GM21515 (cell line): ENCODE measurements around the gene PDE4D.

Source experiments
- ATAC-seq: cut with Tn5 transposase; IDR thresholded peaks from one replicate; pipeline ENCODE4 v1.9.1; 2021; ENCODE audit not compliant: unreplicated experiment

The PDE4D gene

GRCh38 chr5:59164041-59164830 is 729.3 kb downstream of the PDE4D start:
- no peak for ATAC-seq

GRCh38 chr5:59161221-59162105 is 732.1 kb downstream of the PDE4D start:
- no peak for ATAC-seq

GRCh38 chr5:59158637-59159391 is 734.7 kb downstream of the PDE4D start:
- no peak for ATAC-seq

- no peak for ATAC-seq
These were observed 735.4 kb downstream of the PDE4D start for GRCh38 chr5:59158165-59158564.

- no peak for ATAC-seq
These were observed 736.5 kb downstream of the PDE4D start for GRCh38 chr5:59157068-59157467.

GRCh38 chr5:59152701-59153245 is 740.8 kb downstream of the PDE4D start:
- ATAC-seq: peak; percentile 52

- ATAC-seq: no peak
These were observed 742.2 kb downstream of the PDE4D start for GRCh38 chr5:59151162-59151889.

- no peak for ATAC-seq
These were observed 743.7 kb downstream of the PDE4D start for GRCh38 chr5:59149827-59150226.

GRCh38 chr5:59149271-59149670 is 744.3 kb downstream of the PDE4D start:
- no peak for ATAC-seq

GRCh38 chr5:59146729-59147128 is 746.8 kb downstream of the PDE4D start:
- no peak for ATAC-seq

- peak; percentile 92 for ATAC-seq
These were observed 749.6 kb downstream of the PDE4D start for GRCh38 chr5:59143926-59144333.

GRCh38 chr5:59142927-59143326 is 750.6 kb downstream of the PDE4D start:
- no peak for ATAC-seq

GRCh38 chr5:59142138-59142537 is 751.4 kb downstream of the PDE4D start:
- no peak for ATAC-seq

GRCh38 chr5:59140133-59140532 is 753.4 kb downstream of the PDE4D start:
- no peak for ATAC-seq

- no peak for ATAC-seq
These were observed 753.8 kb downstream of the PDE4D start for GRCh38 chr5:59139695-59140094.

- no peak for ATAC-seq
These were observed 755.0 kb downstream of the PDE4D start for GRCh38 chr5:59138509-59138908.

- ATAC-seq: no peak
These were observed 755.7 kb downstream of the PDE4D start for GRCh38 chr5:59137846-59138245.

GRCh38 chr5:59136549-59136948 is 757.0 kb downstream of the PDE4D start:
- ATAC-seq: no peak

GRCh38 chr5:59134471-59135163 is 758.9 kb downstream of the PDE4D start:
- ATAC-seq: no peak

GRCh38 chr5:59133764-59134261 is 759.7 kb downstream of the PDE4D start:
- ATAC-seq: no peak
